WTC11 (cell line): ENCODE results near the gene ZNF750.

Experiments used
- ESRRA ChIP-seq: sonication (generic); formaldehyde crosslinking; IDR thresholded peaks from 2 replicates; pipeline ENCODE4 v1.8.1; 2022; ENCODE audit warnings: mild to moderate bottlenecking, missing genetic modification reagents, borderline replicate concordance
- GABPB1 ChIP-seq: sonication (generic); formaldehyde crosslinking; IDR thresholded peaks from 2 replicates; pipeline ENCODE4 v1.8.1; 2023; ENCODE audit warnings: mild to moderate bottlenecking, missing genetic modification reagents
- NFYB ChIP-seq: sonication (generic); formaldehyde crosslinking; conservative IDR thresholded peaks from 2 replicates; pipeline ENCODE4 v1.8.0; 2022; ENCODE audit warnings: low read depth, missing genetic modification reagents
- NR1H2 ChIP-seq: sonication (generic); formaldehyde crosslinking; IDR thresholded peaks from 2 replicates; pipeline ENCODE4 v1.9.0; 2021; ENCODE audit warnings: mild to moderate bottlenecking, moderate library complexity, missing genetic modification reagents
- RELA ChIP-seq: sonication (generic); formaldehyde crosslinking; IDR thresholded peaks from 2 replicates; pipeline ENCODE4 v1.8.1; 2022; ENCODE audit warnings: missing genetic modification reagents, mild to moderate bottlenecking, borderline replicate concordance
- TEAD4 ChIP-seq: sonication (generic); formaldehyde crosslinking; IDR thresholded peaks from 2 replicates; pipeline ENCODE4 v1.8.0; 2022; ENCODE audit warnings: mild to moderate bottlenecking, missing genetic modification reagents
- TF ChIP-seq, protein P1 (sequence below): fragments of 200-600 bp; IDR thresholded peaks from 2 replicates; pipeline ENCODE4 v1.8.0; 2022; ENCODE audit warnings: antibody characterized with exemption
- TF ChIP-seq, protein P2 (sequence below): sonication (generic); formaldehyde crosslinking; IDR thresholded peaks from 2 replicates; pipeline ENCODE4 v1.8.1; 2022; ENCODE audit warnings: low read depth, missing genetic modification reagents, borderline replicate concordance
- TF ChIP-seq, protein P3 (sequence below): sonication (generic); formaldehyde crosslinking; IDR thresholded peaks from 2 replicates; pipeline ENCODE4 v1.8.1; 2022; ENCODE audit warnings: missing genetic modification reagents, borderline replicate concordance
- TF ChIP-seq, protein P4 (sequence below): sonication (generic); formaldehyde crosslinking; IDR thresholded peaks from 2 replicates; pipeline ENCODE4 v1.8.1; 2022; ENCODE audit warnings: mild to moderate bottlenecking, missing genetic modification reagents, moderate library complexity, borderline replicate concordance

DNA sequence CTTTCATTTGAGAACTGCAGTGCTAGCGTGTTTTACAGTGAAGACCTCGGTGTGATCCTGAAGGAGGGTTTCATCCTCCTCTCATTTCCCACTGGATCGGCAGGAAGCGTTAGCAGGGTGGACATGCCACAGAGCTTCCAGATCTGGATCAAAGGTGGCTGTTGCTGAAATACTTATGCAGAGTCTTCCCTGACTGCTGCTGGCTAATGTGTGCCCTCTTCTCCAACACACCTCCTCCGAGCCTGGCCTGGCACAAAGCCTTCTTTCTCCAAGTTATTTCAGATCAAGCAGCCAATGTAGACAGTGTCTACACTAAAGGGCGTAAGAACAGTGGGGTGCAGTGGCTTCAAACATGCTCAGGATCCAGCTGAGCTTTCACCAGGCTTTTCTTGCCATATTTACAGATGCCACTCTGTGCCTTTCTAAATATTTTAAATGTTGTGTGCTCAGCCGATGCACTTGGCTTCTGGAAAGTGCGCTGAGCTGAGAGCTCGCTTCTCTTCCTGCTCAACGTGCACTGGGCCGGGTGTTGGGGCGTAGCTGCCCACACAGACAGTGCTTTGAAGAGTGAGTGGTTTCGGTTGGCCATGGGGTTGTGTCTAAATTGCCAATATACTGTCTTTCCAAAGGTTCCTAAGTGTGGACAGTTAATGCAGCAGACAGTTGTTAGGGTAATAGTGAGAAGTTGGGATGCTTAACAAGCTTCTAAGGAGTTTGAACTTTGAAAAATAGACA, 2.1 kb downstream of the ZNF750 start:
- no peak for TF ChIP-seq NR1H2
- no peak for TF ChIP-seq RELA (CRISPR knock-in tag)
- no peak for TF ChIP-seq ESRRA (CRISPR knock-in tag)
- no peak for TF ChIP-seq GABPB1
- TF ChIP-seq, protein P1, sequence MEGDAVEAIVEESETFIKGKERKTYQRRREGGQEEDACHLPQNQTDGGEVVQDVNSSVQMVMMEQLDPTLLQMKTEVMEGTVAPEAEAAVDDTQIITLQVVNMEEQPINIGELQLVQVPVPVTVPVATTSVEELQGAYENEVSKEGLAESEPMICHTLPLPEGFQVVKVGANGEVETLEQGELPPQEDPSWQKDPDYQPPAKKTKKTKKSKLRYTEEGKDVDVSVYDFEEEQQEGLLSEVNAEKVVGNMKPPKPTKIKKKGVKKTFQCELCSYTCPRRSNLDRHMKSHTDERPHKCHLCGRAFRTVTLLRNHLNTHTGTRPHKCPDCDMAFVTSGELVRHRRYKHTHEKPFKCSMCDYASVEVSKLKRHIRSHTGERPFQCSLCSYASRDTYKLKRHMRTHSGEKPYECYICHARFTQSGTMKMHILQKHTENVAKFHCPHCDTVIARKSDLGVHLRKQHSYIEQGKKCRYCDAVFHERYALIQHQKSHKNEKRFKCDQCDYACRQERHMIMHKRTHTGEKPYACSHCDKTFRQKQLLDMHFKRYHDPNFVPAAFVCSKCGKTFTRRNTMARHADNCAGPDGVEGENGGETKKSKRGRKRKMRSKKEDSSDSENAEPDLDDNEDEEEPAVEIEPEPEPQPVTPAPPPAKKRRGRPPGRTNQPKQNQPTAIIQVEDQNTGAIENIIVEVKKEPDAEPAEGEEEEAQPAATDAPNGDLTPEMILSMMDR, result no peak
- TF ChIP-seq, protein P2, sequence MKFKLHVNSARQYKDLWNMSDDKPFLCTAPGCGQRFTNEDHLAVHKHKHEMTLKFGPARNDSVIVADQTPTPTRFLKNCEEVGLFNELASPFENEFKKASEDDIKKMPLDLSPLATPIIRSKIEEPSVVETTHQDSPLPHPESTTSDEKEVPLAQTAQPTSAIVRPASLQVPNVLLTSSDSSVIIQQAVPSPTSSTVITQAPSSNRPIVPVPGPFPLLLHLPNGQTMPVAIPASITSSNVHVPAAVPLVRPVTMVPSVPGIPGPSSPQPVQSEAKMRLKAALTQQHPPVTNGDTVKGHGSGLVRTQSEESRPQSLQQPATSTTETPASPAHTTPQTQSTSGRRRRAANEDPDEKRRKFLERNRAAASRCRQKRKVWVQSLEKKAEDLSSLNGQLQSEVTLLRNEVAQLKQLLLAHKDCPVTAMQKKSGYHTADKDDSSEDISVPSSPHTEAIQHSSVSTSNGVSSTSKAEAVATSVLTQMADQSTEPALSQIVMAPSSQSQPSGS (CRISPR knock-in tag), result no peak
- TF ChIP-seq TEAD4, result no peak
- TF ChIP-seq, protein P3, sequence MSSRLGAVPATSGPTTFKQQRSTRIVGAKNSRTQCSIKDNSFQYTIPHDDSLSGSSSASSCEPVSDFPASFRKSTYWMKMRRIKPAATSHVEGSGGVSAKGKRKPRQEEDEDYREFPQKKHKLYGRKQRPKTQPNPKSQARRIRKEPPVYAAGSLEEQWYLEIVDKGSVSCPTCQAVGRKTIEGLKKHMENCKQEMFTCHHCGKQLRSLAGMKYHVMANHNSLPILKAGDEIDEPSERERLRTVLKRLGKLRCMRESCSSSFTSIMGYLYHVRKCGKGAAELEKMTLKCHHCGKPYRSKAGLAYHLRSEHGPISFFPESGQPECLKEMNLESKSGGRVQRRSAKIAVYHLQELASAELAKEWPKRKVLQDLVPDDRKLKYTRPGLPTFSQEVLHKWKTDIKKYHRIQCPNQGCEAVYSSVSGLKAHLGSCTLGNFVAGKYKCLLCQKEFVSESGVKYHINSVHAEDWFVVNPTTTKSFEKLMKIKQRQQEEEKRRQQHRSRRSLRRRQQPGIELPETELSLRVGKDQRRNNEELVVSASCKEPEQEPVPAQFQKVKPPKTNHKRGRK (CRISPR knock-in tag), result no peak
- TF ChIP-seq NFYB (CRISPR knock-in tag), result no peak
- TF ChIP-seq, protein P4, sequence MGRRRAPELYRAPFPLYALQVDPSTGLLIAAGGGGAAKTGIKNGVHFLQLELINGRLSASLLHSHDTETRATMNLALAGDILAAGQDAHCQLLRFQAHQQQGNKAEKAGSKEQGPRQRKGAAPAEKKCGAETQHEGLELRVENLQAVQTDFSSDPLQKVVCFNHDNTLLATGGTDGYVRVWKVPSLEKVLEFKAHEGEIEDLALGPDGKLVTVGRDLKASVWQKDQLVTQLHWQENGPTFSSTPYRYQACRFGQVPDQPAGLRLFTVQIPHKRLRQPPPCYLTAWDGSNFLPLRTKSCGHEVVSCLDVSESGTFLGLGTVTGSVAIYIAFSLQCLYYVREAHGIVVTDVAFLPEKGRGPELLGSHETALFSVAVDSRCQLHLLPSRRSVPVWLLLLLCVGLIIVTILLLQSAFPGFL (CRISPR knock-in tag), result no peak
